NCI-H1105 (cell line): ENCODE results near the gene ARHGAP15.
"Not testable (repeated sequence)": the region's sequence is repeated elsewhere in the genome, so short reads cannot be mapped to it uniquely, and the experiment has no call there.

Experiments
- DNase-seq: peaks from one replicate; lab custom pipeline; 2025; lab: John Stamatoyannopoulos, UW

The ARHGAP15 gene

DNA sequence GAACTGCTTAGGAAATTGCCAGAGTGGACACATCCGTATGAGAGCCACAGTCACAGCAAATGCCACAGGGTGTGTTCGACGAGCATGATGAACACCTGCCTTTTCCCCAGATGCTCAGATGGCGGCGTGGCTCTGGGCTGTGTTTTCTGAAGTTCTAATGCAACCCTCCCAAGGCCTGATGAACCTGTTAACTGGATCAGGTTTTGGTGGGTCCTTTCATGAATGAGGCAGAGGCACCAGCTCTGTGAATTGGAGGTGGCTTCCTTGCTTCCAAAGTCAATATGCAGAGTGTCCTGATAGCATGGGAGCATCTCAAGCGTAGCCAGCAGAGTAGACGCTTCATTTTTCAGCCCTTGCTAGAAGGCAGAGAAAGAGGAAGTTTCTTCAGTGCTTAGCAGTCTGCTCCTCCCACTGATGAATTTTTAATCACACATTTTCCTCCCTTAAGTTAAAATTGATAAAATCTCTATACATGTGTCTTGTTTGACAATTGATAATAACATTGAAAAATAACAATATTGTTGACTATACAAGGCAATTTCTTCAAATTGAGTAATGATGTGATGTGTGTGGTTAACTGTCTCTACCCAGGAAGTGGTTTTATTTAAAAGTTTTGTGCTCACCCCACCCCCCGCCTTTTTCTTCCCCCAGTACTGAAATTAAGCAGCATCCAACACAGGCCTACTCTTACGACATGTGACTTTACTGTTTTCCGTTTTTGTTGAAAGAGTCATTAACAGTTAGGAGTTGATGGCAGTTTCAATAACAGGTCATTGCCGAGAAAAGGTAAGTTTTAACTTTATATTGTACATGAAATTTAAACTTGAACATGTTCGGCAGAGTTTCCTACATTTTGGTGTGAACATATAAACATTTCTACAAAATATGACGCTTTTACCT lies at the start of gene ARHGAP15:
ARHGAP15 (plus strand) TSS at position 739 of the 900 bp plus-strand sequence.
- DNase-seq: no peak

DNA sequence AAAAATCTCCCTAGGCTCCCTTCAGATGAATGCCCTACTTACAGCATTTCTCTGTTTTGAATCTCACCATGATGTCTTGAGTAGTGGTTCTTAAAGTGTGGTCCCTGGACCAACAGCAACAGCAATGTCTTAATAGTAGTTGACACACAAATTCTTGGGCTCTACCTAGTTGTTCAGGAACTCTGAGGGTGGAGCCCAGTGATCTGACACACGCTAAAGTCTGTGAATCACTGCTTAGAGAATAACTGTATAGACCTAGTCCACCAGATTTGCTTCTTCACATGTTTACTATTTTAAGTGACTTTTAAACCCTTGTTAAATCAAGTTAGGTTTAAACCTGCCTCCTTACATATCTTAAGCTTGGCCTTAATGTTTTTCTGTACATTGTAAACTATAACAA lies 47.6 kb upstream of the ARHGAP15 start:
- DNase-seq: no peak

GRCh38 chr2:143083636-143084035 lies 45.6 kb upstream of the ARHGAP15 start:
- no peak for DNase-seq

- DNase-seq: no peak
These were observed 44.8 kb upstream of the ARHGAP15 start for GRCh38 chr2:143084462-143084861.

DNA sequence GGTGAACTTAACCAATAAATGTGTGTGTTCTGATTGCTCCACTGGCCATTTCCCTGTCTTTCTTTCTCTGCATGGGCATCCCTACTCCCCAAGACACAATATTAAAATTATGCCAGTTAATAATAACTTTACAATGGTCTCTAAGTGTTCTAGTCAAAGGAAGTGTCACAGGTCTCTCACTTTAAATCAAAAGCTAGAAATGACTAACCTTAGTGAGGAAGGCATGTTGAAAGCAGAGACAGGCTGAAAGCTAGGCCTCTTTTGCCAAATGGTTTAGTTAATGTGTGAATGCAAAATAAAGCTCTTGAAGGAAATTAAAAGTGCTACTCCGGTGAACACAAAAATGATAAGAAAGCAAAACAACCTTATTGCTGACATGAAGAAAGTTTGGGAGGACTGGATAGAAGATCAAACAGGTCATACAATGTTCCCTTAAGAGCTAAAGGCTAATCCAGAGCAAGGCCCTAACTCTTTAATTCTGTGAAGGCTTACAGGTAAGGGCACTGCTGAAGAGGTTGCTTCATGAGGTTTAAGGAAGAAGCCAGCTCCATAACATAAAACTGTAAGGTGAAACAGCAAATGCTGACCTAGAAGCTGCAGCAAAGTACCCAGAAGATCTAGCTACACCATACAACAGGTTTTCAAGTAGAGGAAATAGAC lies 44.0 kb upstream of the ARHGAP15 start:
- DNase-seq: no peak

- DNase-seq: no peak
These were observed 42.2 kb upstream of the ARHGAP15 start for GRCh38 chr2:143087033-143087432.

- no peak for DNase-seq
These were observed 40.8 kb upstream of the ARHGAP15 start for GRCh38 chr2:143088388-143088787.

- not testable (repeated sequence) for DNase-seq
These were observed 39.7 kb upstream of the ARHGAP15 start for GRCh38 chr2:143089520-143089919.

DNA sequence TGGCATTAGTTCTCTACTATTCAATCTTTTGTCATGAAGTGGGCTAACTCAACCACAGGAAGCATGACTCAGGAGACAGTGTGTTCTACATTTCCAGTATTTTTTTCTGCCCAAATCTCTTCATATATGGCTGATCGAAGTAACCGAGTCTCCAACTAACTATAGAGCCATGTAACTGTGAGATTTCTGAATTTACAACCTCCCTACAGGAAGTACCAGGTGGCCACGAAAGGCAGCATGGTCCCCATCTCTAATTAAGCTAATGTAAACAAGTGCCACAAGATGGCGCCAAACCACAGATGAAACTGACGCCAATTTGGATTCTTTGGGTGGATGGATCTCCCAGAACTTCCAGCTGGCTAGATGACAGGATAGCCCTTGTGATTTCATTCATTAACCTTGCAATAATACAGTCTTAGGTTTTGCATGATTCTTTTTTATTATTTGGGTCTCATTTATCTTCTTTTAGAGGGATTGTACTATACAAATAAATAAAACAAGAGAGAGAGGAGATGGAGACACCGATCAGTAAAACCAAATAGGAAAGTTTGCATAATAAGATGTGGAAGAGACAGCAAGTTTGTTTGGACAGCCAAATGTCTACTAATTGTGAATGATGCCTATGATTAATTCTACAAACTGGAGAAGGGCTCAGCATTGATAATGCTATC lies 18.3 kb upstream of the ARHGAP15 start:
- peak; percentile 62 for DNase-seq

DNA sequence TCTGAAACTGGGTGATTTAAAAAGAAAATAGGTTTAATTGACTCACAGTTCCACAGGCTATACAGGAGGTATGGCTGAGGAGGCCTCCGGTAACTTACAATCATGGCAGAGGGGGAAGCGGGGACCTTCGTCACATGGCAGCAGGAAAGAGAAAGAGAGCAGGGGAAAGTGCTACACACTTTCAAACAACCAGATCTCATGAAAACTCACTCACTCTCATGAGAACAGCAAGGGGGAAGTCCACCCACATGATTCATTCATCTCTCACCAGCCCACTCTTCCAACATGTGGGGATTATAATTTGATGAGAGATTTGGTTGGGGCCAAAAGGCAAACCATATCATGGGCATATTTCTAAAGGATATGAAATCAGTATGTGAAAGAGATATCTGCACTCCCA lies 12.0 kb upstream of the ARHGAP15 start:
- DNase-seq: no peak

DNA sequence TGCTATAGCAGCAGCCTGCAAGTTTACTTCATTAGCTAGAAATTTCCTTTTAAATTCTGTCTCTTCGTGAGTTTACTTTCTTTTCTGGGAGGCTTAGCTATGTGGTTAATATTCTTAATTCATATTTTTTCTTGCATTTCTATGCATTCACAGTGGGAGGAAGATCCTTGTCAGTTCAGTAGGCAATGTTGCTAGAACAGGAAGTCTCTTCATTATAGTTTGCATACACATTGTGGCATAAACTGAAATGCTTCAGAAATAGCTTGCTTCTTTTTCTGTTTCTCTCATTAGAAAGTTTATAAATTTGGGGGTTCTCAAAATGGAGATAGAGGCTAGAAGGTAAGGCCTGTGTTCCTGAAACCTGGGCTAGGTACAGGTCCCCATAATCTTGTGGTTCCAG lies 8.1 kb upstream of the ARHGAP15 start:
- DNase-seq: no peak

DNA sequence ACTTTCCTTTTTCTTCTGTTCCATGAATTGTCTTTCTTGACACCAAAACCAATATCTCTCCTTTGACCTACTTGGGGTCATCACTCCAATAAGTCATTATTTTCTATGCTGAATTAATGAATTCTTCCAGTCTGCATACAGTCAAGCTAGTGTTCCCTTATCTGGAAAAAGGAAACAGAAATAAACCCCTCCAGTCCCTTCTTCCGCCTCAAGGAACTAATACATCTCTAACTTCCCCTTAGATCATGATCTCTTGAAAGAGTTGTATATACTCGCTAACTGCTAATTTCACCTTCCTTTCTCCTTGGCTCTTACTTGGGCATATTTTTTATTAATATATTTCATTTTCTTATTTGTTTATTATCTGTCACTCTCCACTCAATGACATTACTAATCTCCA lies 7.3 kb upstream of the ARHGAP15 start:
- no peak for DNase-seq

DNA sequence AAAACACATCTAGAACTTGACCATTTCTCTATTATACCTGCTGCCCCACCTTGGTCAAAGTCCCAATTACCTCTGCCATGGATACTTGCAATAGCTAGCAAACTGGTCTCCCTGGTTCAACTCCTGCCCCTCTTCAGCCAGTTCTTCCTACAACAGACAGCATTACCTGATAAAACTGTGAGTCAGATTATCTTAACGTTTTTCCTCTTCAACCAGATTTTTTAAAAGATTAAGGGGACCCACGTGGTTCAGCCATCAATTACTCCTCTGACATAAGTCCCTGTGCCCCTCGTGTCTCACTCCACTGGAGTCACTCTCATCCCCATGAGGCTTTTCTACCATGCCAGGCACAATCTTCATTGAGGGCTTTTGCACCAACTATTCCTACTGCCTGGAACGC lies 5.3 kb upstream of the ARHGAP15 start:
- DNase-seq: no peak

DNA sequence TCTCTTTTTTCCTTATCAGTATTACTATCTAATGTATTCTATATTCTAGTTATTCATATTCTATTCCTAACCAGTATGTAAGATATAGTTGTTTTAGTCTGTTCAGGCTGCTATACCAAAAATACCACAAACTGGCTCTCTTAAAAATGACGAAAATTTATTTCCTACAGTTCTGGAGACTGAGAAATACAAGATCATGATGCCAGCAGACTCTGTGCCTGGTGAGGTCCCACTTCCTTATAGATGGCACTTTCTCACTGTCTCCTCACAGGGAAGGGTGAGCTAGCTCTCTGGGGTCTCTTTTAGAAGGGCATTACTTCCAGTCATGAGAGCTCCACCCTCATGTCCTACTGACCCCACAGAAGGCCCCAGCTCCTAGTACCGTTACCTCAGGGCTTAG lies 4.8 kb upstream of the ARHGAP15 start:
- no peak for DNase-seq

DNA sequence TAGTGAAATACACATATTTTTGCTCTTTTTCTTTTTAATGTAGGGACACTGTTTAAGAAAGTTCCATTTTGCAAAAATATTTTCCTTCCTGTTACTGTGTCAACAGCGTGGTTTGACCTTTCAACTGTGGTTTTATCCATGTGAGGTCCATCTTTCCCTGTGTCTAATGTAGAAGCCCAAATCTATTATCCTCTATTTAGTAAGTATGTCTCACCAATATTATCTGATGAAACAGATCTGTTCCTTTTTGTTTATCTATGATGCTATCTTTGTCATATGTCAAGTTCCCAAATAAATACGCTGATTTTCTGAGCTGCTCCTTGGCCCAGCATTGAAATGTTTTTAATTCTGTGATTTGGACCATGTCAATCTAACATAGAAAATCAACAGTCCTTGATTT lies 3.5 kb upstream of the ARHGAP15 start:
- no peak for DNase-seq

DNA sequence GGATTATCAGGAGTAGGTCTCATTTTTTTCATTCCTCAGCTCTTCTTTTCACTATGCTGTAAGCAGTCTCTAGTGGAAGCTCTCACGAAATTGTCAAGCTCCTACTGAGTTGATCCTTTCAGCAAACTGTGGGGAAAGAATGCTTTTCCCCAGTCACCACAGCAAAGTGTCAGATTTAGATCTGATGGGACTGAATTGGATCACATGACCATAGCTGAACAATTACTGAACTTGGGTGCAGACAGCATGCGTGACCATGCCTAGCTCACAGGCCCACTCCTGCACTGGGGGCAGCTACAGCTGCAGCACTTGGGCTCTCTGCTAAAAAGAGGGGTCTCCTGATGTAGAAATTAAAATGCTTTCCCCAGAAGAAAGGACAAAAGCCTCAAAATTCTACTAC lies 3.1 kb downstream of the ARHGAP15 start:
- DNase-seq: no peak

- DNase-seq: no peak
These were observed 4.6 kb downstream of the ARHGAP15 start for GRCh38 chr2:143133783-143134182.

GRCh38 chr2:143138292-143138691 lies 9.1 kb downstream of the ARHGAP15 start:
- DNase-seq: no peak

DNA sequence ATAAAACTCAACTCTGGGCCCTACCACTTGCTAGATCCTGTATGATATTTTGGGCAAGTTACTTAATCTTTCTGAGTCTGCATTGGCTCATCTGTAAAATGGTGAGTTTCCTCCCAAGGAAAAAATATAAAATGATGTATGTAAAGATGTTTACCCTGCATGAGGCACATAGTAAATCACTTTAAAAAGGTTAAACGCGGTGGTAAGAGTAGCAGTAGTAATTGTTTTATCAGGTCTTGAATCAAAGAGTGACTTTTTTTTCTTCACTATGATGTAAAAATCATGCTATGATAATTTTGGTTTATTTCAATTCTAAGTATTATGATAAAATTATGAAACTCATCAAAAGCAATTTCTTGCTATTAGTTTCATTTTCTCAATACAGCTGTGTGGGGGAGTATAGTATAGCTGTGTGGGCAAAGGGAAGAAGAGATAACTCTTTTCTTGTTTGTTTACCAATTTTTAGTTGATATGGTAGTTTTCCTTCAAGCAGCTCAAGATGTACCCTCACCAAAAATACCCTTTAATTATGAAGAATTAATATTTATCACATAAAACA lies 10.7 kb downstream of the ARHGAP15 start:
- DNase-seq: no peak

DNA sequence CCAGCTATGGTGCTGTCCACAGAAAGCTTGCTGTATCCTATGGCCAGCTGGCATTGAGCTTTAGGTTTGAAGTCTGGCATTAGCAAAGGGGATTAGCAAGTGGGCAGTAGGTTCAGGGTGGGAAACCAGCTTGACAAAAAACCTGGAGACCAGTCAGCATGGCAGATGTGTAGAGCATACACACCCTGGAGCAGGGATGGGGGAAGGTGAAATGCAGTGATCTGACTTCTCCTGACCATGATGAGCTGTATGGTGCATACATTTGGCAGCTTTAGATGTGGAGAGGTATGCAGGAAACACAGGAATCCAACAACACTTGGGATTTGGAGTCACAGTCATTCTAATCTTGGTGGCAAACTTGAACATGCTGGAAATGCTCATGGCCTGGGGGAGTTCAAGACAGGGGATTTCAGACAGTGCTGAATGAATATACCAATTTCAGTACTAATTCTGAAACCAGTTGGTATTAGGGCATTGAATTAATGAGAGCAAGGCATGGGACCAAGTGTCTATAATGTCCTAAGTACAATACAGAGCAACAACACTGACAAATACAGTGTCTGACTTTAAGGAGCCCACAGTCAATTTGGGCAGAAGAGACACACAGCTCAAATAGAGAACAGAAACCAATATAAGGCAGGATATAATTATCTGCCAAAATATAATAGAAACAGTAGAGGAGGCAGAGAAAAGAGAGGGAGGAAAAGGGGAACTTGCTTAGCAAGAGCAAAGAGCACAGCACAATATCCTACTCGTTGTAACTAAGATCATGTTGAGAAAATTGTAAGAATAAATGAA lies 11.8 kb downstream of the ARHGAP15 start:
- no peak for DNase-seq

GRCh38 chr2:143142598-143142997 lies 13.4 kb downstream of the ARHGAP15 start:
- no peak for DNase-seq
